SK-N-SH (cell line): ENCODE measurements around the gene CNDP2. TPM values are rescaled to one million over a fixed set of nuclear protein-coding genes. Genes with fewer than 3 reads are reported as not detected.

Experiments
- CTCF ChIA-PET: fragments of 300-600, 350-600 bp; formaldehyde crosslinking; extraction: SDS; loops from one replicate; lab custom pipeline; 2021; lab: Yijun Ruan, JAX
- POLR2A ChIA-PET: fragments of 350-600 bp; sonication (Branson Sonifier 250); formaldehyde crosslinking; extraction: SDS; loops from one replicate; lab custom pipeline; 2020; ENCODE audit warnings: antibody characterized with exemption, inconsistent platforms; lab: Yijun Ruan, JAX
- DNase-seq: peaks from one replicate; pipeline ENCODE4 v3.0.0; 2012
- H2AFZ ChIP-seq: fragments of 200-600 bp; sonication (generic); 2 replicates; pipeline ENCODE4 v1.8.1; 2016; ENCODE audit warnings: antibody characterized with exemption, mild to moderate bottlenecking, low read depth
- H3F3A ChIP-seq: fragments of 200-600 bp; sonication (generic); replicated peaks from 2 replicates; pipeline ENCODE3; 2016; ENCODE audit warnings: antibody characterized with exemption, mild to moderate bottlenecking; ENCODE audit not compliant: insufficient read depth
- H3K27ac ChIP-seq, 2 experiments: fragments of 200-500 bp in 1 of 2; fragments of 200-600 bp in 1 of 2; sonication (Bioruptor generic) in 1 of 2; sonication (generic), shearing (Covaris generic) in 1 of 2; 2 replicates each; pipeline versions ENCODE4 v1.5.1 to v1.6.1; 2014 to 2016; ENCODE audit warnings: low read depth in 2 of 2, inconsistent platforms in 1 of 2, low read length in 1 of 2, mild to moderate bottlenecking in 1 of 2, mixed read lengths in 1 of 2
- H3K27me3 ChIP-seq: fragments of 200-600 bp; sonication (generic), shearing (Covaris generic); 2 replicates; pipeline ENCODE4 v1.6.1; 2016; ENCODE audit warnings: mixed run types; ENCODE audit not compliant: insufficient read depth
- H3K36me3 ChIP-seq, 2 experiments: fragments of 200-500 bp in 1 of 2; fragments of 200-600 bp in 1 of 2; sonication (Bioruptor generic) in 1 of 2; sonication (generic) in 1 of 2; replicated peaks in 1 of 2; 2 replicates each; pipeline versions ENCODE3 to v1.5.1; 2014 to 2016; ENCODE audit warnings: low read length in 1 of 2, mild to moderate bottlenecking in 1 of 2; ENCODE audit not compliant: insufficient read depth in 2 of 2, control insufficient read depth in 1 of 2
- H3K4me1 ChIP-seq, 2 experiments: fragments of 200-500 bp in 1 of 2; fragments of 200-600 bp in 1 of 2; sonication (Bioruptor generic) in 1 of 2; sonication (generic), shearing (Covaris generic) in 1 of 2; 2 replicates each; pipeline versions ENCODE4 v1.5.1 to v1.6.1; 2014 to 2016; ENCODE audit warnings: low read depth in 1 of 2, low read length in 1 of 2, mixed run types in 1 of 2; ENCODE audit not compliant: insufficient read depth in 2 of 2, control insufficient read depth in 1 of 2
- H3K4me2 ChIP-seq: fragments of 200-600 bp; sonication (generic), shearing (Covaris generic); 2 replicates; pipeline ENCODE4 v1.6.1; 2017; ENCODE audit warnings: mixed run types
- H3K4me3 ChIP-seq, 2 experiments: fragments of 200-500 bp in 1 of 2; fragments of 200-600 bp in 1 of 2; sonication (Bioruptor generic) in 1 of 2; sonication (generic), shearing (Covaris generic) in 1 of 2; 2 replicates each; pipeline versions ENCODE4 v1.5.1 to v1.8.1; 2014 to 2016; ENCODE audit warnings: low read depth in 2 of 2, inconsistent platforms in 1 of 2, low read length in 1 of 2, mild to moderate bottlenecking in 1 of 2, mixed read lengths in 1 of 2, moderate library complexity in 1 of 2
- H3K79me2 ChIP-seq: fragments of 200-600 bp; sonication (generic); 2 replicates; pipeline ENCODE4 v1.8.1; 2017; ENCODE audit warnings: mild to moderate bottlenecking; ENCODE audit not compliant: insufficient read depth
- H3K9ac ChIP-seq: fragments of 200-600 bp; sonication (generic); 2 replicates; pipeline ENCODE4 v1.6.1; 2017; ENCODE audit warnings: mixed run types
- H3K9me2 ChIP-seq: fragments of 200-600 bp; sonication (generic); 2 replicates; pipeline ENCODE4 v1.6.1; 2017; ENCODE audit warnings: mixed run types
- H3K9me3 ChIP-seq: fragments of 200-600 bp; sonication (generic); 2 replicates; pipeline ENCODE4 v1.6.1; 2017; ENCODE audit warnings: mixed run types, mild to moderate bottlenecking, moderate library complexity
- H4K20me1 ChIP-seq: fragments of 200-600 bp; sonication (generic); 2 replicates; pipeline ENCODE4 v1.6.1; 2017; ENCODE audit warnings: mild to moderate bottlenecking, mixed run types; ENCODE audit not compliant: insufficient read depth
- CHD2 ChIP-seq: fragments of 150-350 bp; IDR thresholded peaks from 2 replicates; pipeline ENCODE4 v1.6.1; 2018; ENCODE audit warnings: low read length; ENCODE audit not compliant: partially characterized antibody
- EP300 ChIP-seq, 2 experiments: IDR thresholded peaks; 2 replicates each; pipeline versions ENCODE4 v1.4.0 to v1.6.1; 2012; ENCODE audit warnings: borderline replicate concordance in 1 of 2, low read depth in 1 of 2, low read length in 1 of 2
- FOSL2 ChIP-seq: IDR thresholded peaks from 2 replicates; pipeline ENCODE4 v1.4.0; 2012; ENCODE audit warnings: low read depth, mild to moderate bottlenecking, moderate library complexity, borderline replicate concordance
- FOXJ3 ChIP-seq: sonication (generic); formaldehyde crosslinking; IDR thresholded peaks from 2 replicates; pipeline ENCODE4 v1.5.1; 2020; ENCODE audit warnings: mild to moderate bottlenecking, missing genetic modification reagents
- FOXM1 ChIP-seq: IDR thresholded peaks from 2 replicates; pipeline ENCODE4 v1.4.0; 2012; ENCODE audit warnings: low read depth, mild to moderate bottlenecking
- JUND ChIP-seq: IDR thresholded peaks from 2 replicates; pipeline ENCODE4 v1.4.0; 2012
- MEF2A ChIP-seq: IDR thresholded peaks from 2 replicates; pipeline ENCODE4 v1.4.0; 2012; ENCODE audit warnings: low read depth, borderline replicate concordance
- MXI1 ChIP-seq: IDR thresholded peaks from 2 replicates; pipeline ENCODE4 v1.6.1; 2012; ENCODE audit warnings: mild to moderate bottlenecking, low read depth, low read length, improper control_type of control experiment
- NRF1 ChIP-seq: IDR thresholded peaks from 2 replicates; pipeline ENCODE4 v1.6.1; 2012; ENCODE audit warnings: low read depth, mild to moderate bottlenecking, low read length
- POLR2AphosphoS5 ChIP-seq: IDR thresholded peaks from 2 replicates; pipeline ENCODE4 v1.6.1; 2012; ENCODE audit warnings: low read depth, low read length
- RCOR1 ChIP-seq: fragments of 150-350 bp; IDR thresholded peaks from 2 replicates; pipeline ENCODE4 v1.6.1; 2017; ENCODE audit warnings: antibody characterized with exemption, low read length
- REST ChIP-seq: IDR thresholded peaks from 2 replicates; pipeline ENCODE4 v1.6.1; 2012; ENCODE audit warnings: mild to moderate bottlenecking, low read depth, low read length, moderate library complexity
- RXRA ChIP-seq: IDR thresholded peaks from 2 replicates; pipeline ENCODE4 v1.4.0; 2012; ENCODE audit warnings: low read depth, mild to moderate bottlenecking, borderline replicate concordance
- SMC3 ChIP-seq: IDR thresholded peaks from 2 replicates; pipeline ENCODE4 v1.6.1; 2012; ENCODE audit warnings: low read depth, low read length, improper control_type of control experiment
- TAF1 ChIP-seq: IDR thresholded peaks from 2 replicates; pipeline ENCODE4 v1.6.1; 2012; ENCODE audit warnings: low read depth, mild to moderate bottlenecking, low read length, moderate library complexity, borderline replicate concordance
- TCF12 ChIP-seq: IDR thresholded peaks from 2 replicates; pipeline ENCODE4 v1.4.0; 2012
- TEAD4 ChIP-seq: IDR thresholded peaks from 2 replicates; pipeline ENCODE4 v1.4.0; 2012; ENCODE audit warnings: mild to moderate bottlenecking, borderline replicate concordance; ENCODE audit not compliant: insufficient read depth
- USF1 ChIP-seq: IDR thresholded peaks from 2 replicates; pipeline ENCODE4 v1.4.0; 2012; ENCODE audit warnings: low read depth, borderline replicate concordance
- USF2 ChIP-seq: fragments of 150-350 bp; IDR thresholded peaks from 2 replicates; pipeline ENCODE4 v1.6.1; 2017; ENCODE audit warnings: antibody characterized with exemption, low read length, low read depth, borderline replicate concordance
- YY1 ChIP-seq: IDR thresholded peaks from 2 replicates; pipeline ENCODE4 v1.4.0; 2012; ENCODE audit warnings: low read depth, mild to moderate bottlenecking
- WGBS: methylation state at CpG from one replicate; pipeline ENCODE4 v1.1.6; 2017; ENCODE audit warnings: low lambda C conversion rate; 5-methylcytosine and 5-hydroxymethylcytosine counted together
- polyA plus RNA-seq, 3 experiments: library from polyadenylated mRNA; depleted of rRNA; stranded (reverse); fragments of >200 nt; gene quantifications; 2 replicates each; pipeline ENCODE4 v1.2.3, GENCODE V29; 2012

The CNDP2 gene
- polyA plus RNA-seq, 1 of the 3 experiments (the other 2 are of a cell fraction): 78.5 TPM

- ChIA-PET CTCF (interaction anchor here (2.2 kb wide), 1 partner anchor 17 kb away, joined by 9 read pairs; no protein-coding TSS in a partner anchor), POLR2A (no interaction called here)
- H3F3A ChIP-seq: no peaks in the 10 kb centered on the region
- no peak overlapping the region for H3K27ac ChIP-seq
- peaks cover 20% of the 10 kb centered on the region; the same call in 1 of the 2 replicates for H3K27me3 ChIP-seq
- no peaks in the 10 kb centered on the region for H3K9me2 ChIP-seq
- no peak for TF ChIP-seq CHD2
- TF ChIP-seq TAF1: no peak
- TF ChIP-seq TCF12: no peak
- TF ChIP-seq POLR2AphosphoS5: no peak
- no peak for TF ChIP-seq FOSL2
- no peak overlapping the region for H2AFZ ChIP-seq
- no peaks in the 10 kb centered on the region; a peak in 1 of 4 replicates for H3K4me1 ChIP-seq
- no peaks in the 10 kb centered on the region for H3K36me3 ChIP-seq
- H4K20me1 ChIP-seq: no peaks in the 10 kb centered on the region
- H3K4me2 ChIP-seq: no peak overlapping the region
- DNase-seq: no peak
- H3K79me2 ChIP-seq: no peaks in the 10 kb centered on the region
- WGBS: 17% methylated on average over 9 of the region's 9 CpGs
- H3K4me3 ChIP-seq: no peak overlapping the region
- no peaks in the 10 kb centered on the region for H3K9me3 ChIP-seq
- H3K9ac ChIP-seq: no peak overlapping the region
These were observed 39.0 kb downstream of the CNDP2 start for GRCh38 chr18:74534981-74535649.

GRCh38 chr18:74539289-74539688 is 43.1 kb downstream of the CNDP2 start:
- CTCF ChIA-PET: interaction anchor here (1.9 kb wide), 1 partner anchor 12 kb away, joined by 6 read pairs; no protein-coding TSS in a partner anchor
- WGBS: 35% methylated on average over 8 of the region's 11 CpGs
- Histone ChIP-seq H3K9ac (no peak overlapping the region), H2AFZ (no peak overlapping the region), H3K27ac (no peak overlapping the region), H3K36me3 (no peaks in the 10 kb centered on the region), H3K9me3 (no peaks in the 10 kb centered on the region)
- TF ChIP-seq MEF2A (no peak), USF2 (no peak), FOXJ3 (no peak), REST (no peak), RCOR1 (no peak), TEAD4 (no peak), USF1 (no peak), RXRA (no peak), CHD2 (no peak), FOSL2 (no peak), YY1 (no peak), FOXM1 (no peak), TCF12 (no peak), JUND (no peak), SMC3 (no peak), NRF1 (no peak), EP300 (IDR thresholded peaks at IDR 0.05; ENCODE audit: borderline replicate concordance in 1 of 2, low read depth in 1 of 2, low read length in 1 of 2) (no peak), MXI1 (no peak)
- TF ChIP-seq, all 33 proteins: peak for 0
- H3K27me3 ChIP-seq: peaks cover 43% of the 10 kb centered on the region; the same call in 1 of the 2 replicates
- no peaks in the 10 kb centered on the region for H4K20me1 ChIP-seq
- POLR2A ChIA-PET: no interaction called here
- no peaks in the 10 kb centered on the region for H3K9me2 ChIP-seq
- no peaks in the 10 kb centered on the region for H3K79me2 ChIP-seq
- H3K4me2 ChIP-seq: no peak overlapping the region
- DNase-seq: no peak
- no peaks in the 10 kb centered on the region for H3K4me1 ChIP-seq
- no peaks in the 10 kb centered on the region for H3F3A ChIP-seq
- no peak overlapping the region for H3K4me3 ChIP-seq
